ENCODE data around the gene CYTH2.

Gene CYTH2

GRCh38 chr19:48452289-48453190 is 16.6 kb upstream of the CYTH2 start:
- DNase-seq (ENCODE audit: low spot score): no peak

GRCh38 chr19:48454150-48454730 is 14.9 kb upstream of the CYTH2 start:
- no peak for DNase-seq (ENCODE audit: low spot score)

- no peak for DNase-seq (ENCODE audit: low spot score)
These were observed 13.8 kb upstream of the CYTH2 start, which contains the start of gene KCNJ14 for GRCh38 chr19:48455171-48455907. KCNJ14 (plus strand) TSS chr19:48455574; CDS start chr19:48461725, 6,151 bp downstream.

GRCh38 chr19:48455908-48456562 is 13.1 kb upstream of the CYTH2 start:
- no peak for DNase-seq (ENCODE audit: low spot score)

- DNase-seq (ENCODE audit: low spot score): no peak
These were observed 12.3 kb upstream of the CYTH2 start for GRCh38 chr19:48456864-48457263.

- DNase-seq (ENCODE audit: low spot score): no peak
These were observed 11.2 kb upstream of the CYTH2 start for GRCh38 chr19:48458016-48458415.

- DNase-seq (ENCODE audit: low spot score): no peak
These were observed 7.6 kb upstream of the CYTH2 start for GRCh38 chr19:48461651-48461981.

GRCh38 chr19:48461982-48462655 is 7.0 kb upstream of the CYTH2 start:
- DNase-seq (ENCODE audit: low spot score): no peak

- DNase-seq (ENCODE audit: low spot score): no peak
These were observed 4.0 kb upstream of the CYTH2 start for GRCh38 chr19:48465215-48465614.

- peak; percentile 67 for DNase-seq (ENCODE audit: low spot score)
These were observed 2.4 kb upstream of the CYTH2 start for GRCh38 chr19:48466561-48467325.

- DNase-seq (ENCODE audit: low spot score): peak; percentile 94
These were observed 339 bp upstream of the CYTH2 start for GRCh38 chr19:48468772-48469288.

- DNase-seq (ENCODE audit: low spot score): no peak
These were observed 938 bp downstream of the CYTH2 start for GRCh38 chr19:48469934-48470680.

GRCh38 chr19:48470856-48471255 is 1.7 kb downstream of the CYTH2 start:
- no peak for DNase-seq (ENCODE audit: low spot score)

- DNase-seq (ENCODE audit: low spot score): no peak
These were observed 2.7 kb downstream of the CYTH2 start for GRCh38 chr19:48471836-48472235.

GRCh38 chr19:48473161-48473966 is 4.2 kb downstream of the CYTH2 start:
- DNase-seq (ENCODE audit: low spot score): no peak

GRCh38 chr19:48474084-48474592 is 5.0 kb downstream of the CYTH2 start:
- no peak for DNase-seq (ENCODE audit: low spot score)

- DNase-seq (ENCODE audit: low spot score): no peak
These were observed 6.3 kb downstream of the CYTH2 start for GRCh38 chr19:48475369-48476068.

GRCh38 chr19:48476176-48476575 is 7.0 kb downstream of the CYTH2 start:
- DNase-seq (ENCODE audit: low spot score): no peak
